Stimulated activated CD8-positive, alpha-beta memory T cell treated with anti-CD3 and anti-CD28 coated beads, Interleukin-15, amount 100 ng/mL, for 1 hour (primary cell): ENCODE results near the gene RNGTT.
"Not testable (repeated sequence)": the region's sequence is repeated elsewhere in the genome, so short reads cannot be mapped to it uniquely, and the experiment has no call there.

ENCODE experiments used
- DNase-seq: peaks from one replicate; pipeline ENCODE4 v3.0.0-alpha.2; 2020; ENCODE audit warnings: low read depth

Gene RNGTT

GRCh38 chr6:88970301-88970700 lies 6.9 kb upstream of the RNGTT start:
- DNase-seq: no peak

- DNase-seq: not testable (repeated sequence)
Measured at GRCh38 chr6:88969255-88969654, 5.8 kb upstream of the RNGTT start.

GRCh38 chr6:88967891-88968290 lies 4.5 kb upstream of the RNGTT start:
- DNase-seq: no peak

GRCh38 chr6:88965691-88966090 lies 2.3 kb upstream of the RNGTT start:
- no peak for DNase-seq

- DNase-seq: no peak
Measured at GRCh38 chr6:88964509-88964908, 1.1 kb upstream of the RNGTT start.

DNA sequence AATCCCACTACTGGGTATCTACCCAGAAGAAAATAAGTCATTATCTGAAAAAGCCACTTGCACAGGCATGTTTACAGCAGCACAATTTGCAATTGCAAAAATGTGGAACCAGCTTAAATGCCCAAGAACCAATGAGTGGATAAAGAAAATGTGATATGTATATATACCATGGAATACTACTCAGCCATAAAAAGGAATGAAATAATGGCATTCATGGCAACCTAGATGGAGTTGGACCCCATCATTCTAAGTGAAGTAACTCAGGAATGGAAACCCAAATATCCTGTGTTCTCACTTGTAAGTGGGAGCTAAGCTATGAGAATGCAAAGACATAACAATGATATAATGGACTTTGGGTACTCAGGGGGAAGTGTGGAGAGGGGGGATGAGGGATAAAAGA lies 4.6 kb downstream of the RNGTT start:
- no peak for DNase-seq

GRCh38 chr6:88953550-88954386 lies 9.7 kb downstream of the RNGTT start:
- DNase-seq: no peak

DNA sequence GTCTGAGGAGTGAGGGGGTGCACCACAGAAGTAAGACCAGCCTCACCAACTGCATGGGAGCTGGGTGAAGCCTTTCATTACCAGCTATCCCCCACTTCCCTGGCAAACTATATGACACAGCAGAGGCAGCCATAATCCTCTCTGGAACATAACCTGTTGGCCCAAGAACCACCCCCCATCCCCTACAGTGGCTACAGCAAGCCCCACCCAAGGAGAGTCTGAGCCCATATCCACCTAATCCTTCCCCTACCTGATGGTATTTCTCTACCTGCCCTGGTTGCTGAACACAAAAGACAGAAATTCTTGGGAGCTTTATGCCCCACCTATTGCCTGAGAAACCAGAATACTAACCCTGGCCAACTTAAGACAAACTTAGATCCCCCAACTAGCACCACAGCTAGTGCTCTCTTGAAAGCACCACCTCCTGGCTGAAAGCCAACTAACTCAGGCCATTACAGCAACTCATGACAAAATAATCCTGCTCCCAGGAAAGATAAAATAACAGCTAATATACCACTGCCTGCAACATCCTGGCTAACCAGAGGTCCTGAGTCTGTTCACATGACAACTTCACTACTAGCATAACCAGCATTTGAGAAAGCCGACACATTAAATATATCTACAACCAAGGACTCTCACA lies 11.2 kb downstream of the RNGTT start:
- DNase-seq: no peak

- DNase-seq: no peak
Measured at GRCh38 chr6:88945415-88946008, 17.9 kb downstream of the RNGTT start.

DNA sequence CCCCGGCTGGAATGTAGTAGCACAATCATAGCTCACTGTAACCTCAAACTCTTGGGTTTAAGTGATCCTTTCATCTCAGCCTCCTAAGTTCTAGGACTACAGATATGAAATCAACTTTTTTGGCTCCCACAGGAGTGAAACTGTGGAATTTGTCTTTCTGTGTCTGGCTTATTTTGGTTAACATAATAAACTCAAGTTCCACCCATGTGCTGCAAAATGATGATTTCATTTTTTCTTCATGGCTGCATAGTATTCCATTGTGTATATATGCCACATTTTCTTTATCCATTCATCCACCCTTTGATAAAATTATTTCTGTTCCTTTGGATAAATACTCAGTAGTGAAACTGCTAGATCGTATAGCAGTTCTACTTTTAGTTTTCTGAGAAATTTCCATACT lies 29.9 kb downstream of the RNGTT start:
- no peak for DNase-seq

GRCh38 chr6:88932019-88932418 lies 31.4 kb downstream of the RNGTT start:
- not testable (repeated sequence) for DNase-seq

DNA sequence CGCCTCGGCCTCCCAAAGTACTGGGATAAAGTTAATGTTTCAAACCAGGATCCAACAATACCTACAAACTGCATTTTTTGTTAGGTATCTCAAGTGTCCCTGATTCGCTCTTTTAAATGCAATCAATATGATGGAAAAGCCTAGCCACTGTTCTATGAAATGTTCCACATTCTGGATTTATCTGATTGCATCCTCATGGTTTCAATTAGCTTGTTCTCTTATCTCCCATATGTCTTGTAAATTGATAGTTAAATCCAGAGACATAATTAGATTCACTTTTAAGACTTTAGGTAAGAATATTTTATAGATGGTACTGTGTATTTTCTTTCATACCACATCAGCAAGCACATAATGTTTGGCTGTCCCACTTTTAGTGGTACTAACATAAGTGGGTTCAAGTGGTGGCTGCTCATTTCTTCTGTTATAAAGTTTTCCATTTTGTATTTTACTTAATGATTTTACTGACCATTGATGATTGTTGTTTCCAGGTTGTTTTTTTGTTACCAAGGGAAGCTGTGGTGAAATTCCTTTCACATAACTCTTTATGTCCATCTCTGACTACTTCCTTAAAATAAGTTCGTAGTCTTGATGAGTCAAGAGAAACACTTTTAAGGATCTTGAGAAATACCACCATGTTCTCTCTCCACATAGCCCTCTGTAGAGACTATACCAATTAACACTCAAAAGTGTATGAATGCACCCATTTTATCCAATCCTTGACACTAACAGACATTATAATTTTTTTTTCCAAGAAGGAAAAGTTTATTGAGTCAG lies 40.5 kb downstream of the RNGTT start:
- DNase-seq: no peak

DNA sequence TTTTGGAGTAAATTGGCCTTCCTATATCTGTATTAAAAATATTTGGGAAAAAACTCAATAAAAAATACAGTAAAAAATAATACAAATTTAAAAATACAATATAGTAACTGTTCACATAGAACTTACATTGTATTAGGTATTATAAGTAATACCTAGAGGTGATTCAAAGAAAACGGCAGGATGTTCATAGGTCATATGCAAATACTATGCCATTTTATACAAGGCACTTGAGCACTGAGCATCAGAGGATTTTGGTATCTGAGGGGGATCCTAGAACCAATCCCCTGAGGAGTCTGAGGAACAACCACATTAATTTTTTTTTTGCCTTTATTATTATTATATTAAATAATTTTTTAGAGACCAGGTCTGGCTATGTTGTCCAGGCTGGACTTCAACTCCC lies 41.7 kb downstream of the RNGTT start:
- no peak for DNase-seq

GRCh38 chr6:88920774-88921733 lies 42.4 kb downstream of the RNGTT start:
- no peak for DNase-seq

- no peak for DNase-seq
Measured at GRCh38 chr6:88920088-88920487, 43.3 kb downstream of the RNGTT start.

- no peak for DNase-seq
Measured at GRCh38 chr6:88919032-88919431, 44.4 kb downstream of the RNGTT start.

GRCh38 chr6:88916615-88917208 lies 46.7 kb downstream of the RNGTT start:
- DNase-seq: no peak

- DNase-seq: no peak
Measured at GRCh38 chr6:88914895-88915598, 48.4 kb downstream of the RNGTT start.

- DNase-seq: no peak
Measured at GRCh38 chr6:88914180-88914579, 49.2 kb downstream of the RNGTT start.

GRCh38 chr6:88913471-88913870 lies 49.9 kb downstream of the RNGTT start:
- DNase-seq: no peak
